ENCODE measurements around the gene IQSEC1.

DNA sequence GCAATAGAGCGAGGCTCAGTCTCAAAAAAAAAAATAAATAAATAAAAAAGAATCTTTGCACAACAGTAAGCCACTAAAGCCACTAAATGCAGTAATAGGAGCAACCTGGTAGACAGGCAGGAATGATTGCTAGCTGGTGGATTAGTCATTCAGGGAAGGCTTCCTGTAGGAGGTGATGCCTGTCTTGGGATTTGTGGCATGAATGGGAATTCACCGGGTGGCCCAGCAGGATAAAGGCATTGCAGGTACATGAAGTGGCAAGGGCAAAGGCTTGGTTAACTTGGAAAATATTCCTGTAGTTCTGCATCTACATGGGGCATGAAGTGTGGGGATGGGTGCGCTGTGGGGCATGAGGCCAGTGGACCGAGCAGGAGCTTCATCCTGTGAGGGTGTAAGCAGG, 94.5 kb downstream of the IQSEC1 start:
- TF ChIP-seq CTCF (IDR thresholded peaks at IDR 0.05) (no peak), EZH2 (IDR thresholded peaks at IDR 0.05; ENCODE audit: borderline replicate concordance, insufficient read depth, low read depth, low read length, poor library complexity, severe bottlenecking) (no peak)
